ENCODE measurements around the gene AMER2. TPM values are rescaled to one million over a fixed set of nuclear protein-coding genes. Genes with fewer than 3 reads are reported as not detected.

Gene AMER2
- polyA plus RNA-seq, 1 of the 3 experiments (the other 2 are of a cell fraction): not detected

DNA sequence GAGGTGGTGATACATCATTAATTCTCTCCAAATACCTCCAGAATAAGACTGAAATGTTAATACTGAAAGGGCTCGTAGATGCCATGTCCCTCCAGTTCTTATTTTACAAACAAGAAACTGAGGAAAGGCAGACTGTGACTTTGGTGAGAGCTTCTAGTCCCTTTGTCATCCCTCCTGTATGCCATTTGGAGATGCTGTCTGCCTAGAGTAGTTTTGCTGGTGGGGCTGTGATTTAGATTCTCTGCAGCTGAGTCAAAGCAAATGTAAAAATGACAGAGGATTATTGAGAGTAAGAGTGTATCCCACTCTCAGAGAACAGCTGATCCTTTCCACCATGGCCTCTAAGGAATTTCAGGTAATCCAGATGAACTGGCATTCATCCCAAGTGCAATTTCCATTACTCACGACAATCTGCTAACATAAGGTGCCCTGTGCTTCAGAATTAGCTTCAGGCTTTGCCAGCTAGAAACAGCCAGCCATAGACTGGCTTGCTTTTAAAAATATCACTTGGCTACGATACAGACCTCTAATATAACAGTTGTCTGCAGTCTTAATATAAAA lies 59.3 kb downstream of the AMER2 start:
- Histone ChIP-seq H3K79me2 (ENCODE audit: insufficient read depth) (no peaks in the 10 kb centered on the region), H3K27ac (ENCODE audit: low read depth in 2 of 2, low read length in 1 of 2) (no peak overlapping the region), H3K36me3 (replicated peaks in 1 of 2; ENCODE audit: control insufficient read depth in 1 of 2, insufficient read depth in 2 of 2, low read length in 1 of 2) (no peaks in the 10 kb centered on the region), H3K9ac (no peak overlapping the region), H3K9me2 (no peaks in the 10 kb centered on the region), H3K9me3 (no peaks in the 10 kb centered on the region), H3K4me2 (no peak overlapping the region), H3K4me3 (ENCODE audit: low read depth in 2 of 2, low read length in 1 of 2) (no peak overlapping the region), H3K27me3 (ENCODE audit: insufficient read depth) (peaks cover 3% of the 10 kb centered on the region; the same call in 1 of the 2 replicates), H2AFZ (ENCODE audit: low read depth) (no peak overlapping the region), H4K20me1 (ENCODE audit: insufficient read depth) (no peaks in the 10 kb centered on the region), H3F3A (replicated peaks; ENCODE audit: insufficient read depth) (no peaks in the 10 kb centered on the region), H3K4me1 (ENCODE audit: control insufficient read depth in 1 of 2, insufficient read depth in 2 of 2, low read depth in 1 of 2, low read length in 1 of 2) (no peaks in the 10 kb centered on the region)
- 1% methylated on average over 3 of the region's 3 CpGs for WGBS (ENCODE audit: low lambda C conversion rate)
- CTCF ChIA-PET: interaction anchor here (0.8 to 3.4 kb wide), 10 partner anchors 9 to 343 kb away, joined by 3 to 27 read pairs (median 4); partner anchors contain the start of gene PABPC3
- TF ChIP-seq RAD21 (IDR thresholded peaks at IDR 0.05; ENCODE audit: low read length) (no peak), MEF2A (IDR thresholded peaks at IDR 0.05; ENCODE audit: borderline replicate concordance, low read depth) (no peak), FOXJ3 (CRISPR knock-in tag; IDR thresholded peaks at IDR 0.05) (no peak), SMC3 (IDR thresholded peaks at IDR 0.05; ENCODE audit: low read depth, low read length) (no peak), ELF1 (IDR thresholded peaks at IDR 0.05) (no peak), JUND (IDR thresholded peaks at IDR 0.05) (no peak), FOXM1 (IDR thresholded peaks at IDR 0.05; ENCODE audit: low read depth) (no peak), NRF1 (IDR thresholded peaks at IDR 0.05; ENCODE audit: low read depth, low read length) (no peak), RFX5 (IDR thresholded peaks at IDR 0.05; ENCODE audit: low read length) (no peak), POLR2AphosphoS5 (IDR thresholded peaks at IDR 0.05; ENCODE audit: low read depth, low read length) (no peak), MXI1 (IDR thresholded peaks at IDR 0.05; ENCODE audit: low read depth, low read length) (no peak), SIN3A (IDR thresholded peaks at IDR 0.05; ENCODE audit: borderline replicate concordance, low read depth, low read length) (no peak), EZH2phosphoT487 (IDR thresholded peaks at IDR 0.05; ENCODE audit: borderline replicate concordance, low read depth) (no peak)
- TF ChIP-seq, protein P1, sequence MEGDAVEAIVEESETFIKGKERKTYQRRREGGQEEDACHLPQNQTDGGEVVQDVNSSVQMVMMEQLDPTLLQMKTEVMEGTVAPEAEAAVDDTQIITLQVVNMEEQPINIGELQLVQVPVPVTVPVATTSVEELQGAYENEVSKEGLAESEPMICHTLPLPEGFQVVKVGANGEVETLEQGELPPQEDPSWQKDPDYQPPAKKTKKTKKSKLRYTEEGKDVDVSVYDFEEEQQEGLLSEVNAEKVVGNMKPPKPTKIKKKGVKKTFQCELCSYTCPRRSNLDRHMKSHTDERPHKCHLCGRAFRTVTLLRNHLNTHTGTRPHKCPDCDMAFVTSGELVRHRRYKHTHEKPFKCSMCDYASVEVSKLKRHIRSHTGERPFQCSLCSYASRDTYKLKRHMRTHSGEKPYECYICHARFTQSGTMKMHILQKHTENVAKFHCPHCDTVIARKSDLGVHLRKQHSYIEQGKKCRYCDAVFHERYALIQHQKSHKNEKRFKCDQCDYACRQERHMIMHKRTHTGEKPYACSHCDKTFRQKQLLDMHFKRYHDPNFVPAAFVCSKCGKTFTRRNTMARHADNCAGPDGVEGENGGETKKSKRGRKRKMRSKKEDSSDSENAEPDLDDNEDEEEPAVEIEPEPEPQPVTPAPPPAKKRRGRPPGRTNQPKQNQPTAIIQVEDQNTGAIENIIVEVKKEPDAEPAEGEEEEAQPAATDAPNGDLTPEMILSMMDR (IDR thresholded peaks at IDR 0.05): no peak
- TF ChIP-seq, protein P2, sequence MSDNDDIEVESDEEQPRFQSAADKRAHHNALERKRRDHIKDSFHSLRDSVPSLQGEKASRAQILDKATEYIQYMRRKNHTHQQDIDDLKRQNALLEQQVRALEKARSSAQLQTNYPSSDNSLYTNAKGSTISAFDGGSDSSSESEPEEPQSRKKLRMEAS (IDR thresholded peaks at IDR 0.05; ENCODE audit: low read depth): no peak
- TF ChIP-seq, protein P3, sequence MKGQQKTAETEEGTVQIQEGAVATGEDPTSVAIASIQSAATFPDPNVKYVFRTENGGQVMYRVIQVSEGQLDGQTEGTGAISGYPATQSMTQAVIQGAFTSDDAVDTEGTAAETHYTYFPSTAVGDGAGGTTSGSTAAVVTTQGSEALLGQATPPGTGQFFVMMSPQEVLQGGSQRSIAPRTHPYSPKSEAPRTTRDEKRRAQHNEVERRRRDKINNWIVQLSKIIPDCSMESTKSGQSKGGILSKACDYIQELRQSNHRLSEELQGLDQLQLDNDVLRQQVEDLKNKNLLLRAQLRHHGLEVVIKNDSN (IDR thresholded peaks at IDR 0.05; ENCODE audit: borderline replicate concordance, low read depth): no peak
- POLR2A ChIA-PET: no interaction called here
- DNase-seq: no peak

Small RNA genes within 50 kb of the gene (small RNA-seq; reads per million reads assigned to genes)
- gene AL359757.1 (0 reads per million in 7 experiments), gene AL359757.2 (0 reads per million in 7 experiments)

Other genes starting within 250 kb of the AMER2 start
- 0.02 and 0.03 TPM in 2 replicates for gene PABPC3, start 76.2 kb downstream of the AMER2 start, polyA plus RNA-seq (2012; rRNA removed)
- gene MTMR6, start 115.2 kb upstream of the AMER2 start, polyA plus RNA-seq (2012; rRNA removed): 4.8 and 6.7 TPM in 2 replicates
- 18.1 and 24.5 TPM in 2 replicates for gene NUP58, start 129.3 kb upstream of the AMER2 start, polyA plus RNA-seq (2012; rRNA removed)
- 0.02 and 0.03 TPM in 2 replicates for gene ATP8A2, start 199.7 kb upstream of the AMER2 start, polyA plus RNA-seq (2012; rRNA removed)